HepG2 (cell line): Measurements from ENCODE around the gene LCE6A. TPM values are rescaled to one million over a fixed set of nuclear protein-coding genes. Genes with fewer than 3 reads are reported as not detected.

Experiments
- ATAC-seq: fragments of 200-7000 bp; cut with Tn5 transposase; 3 replicates; pipeline ENCODE4 v1.9.1; 2020; ENCODE audit warnings: mild to moderate bottlenecking, moderate library complexity
- BruUV-seq: library from RNA; stranded (reverse); fragments of 400-500 nt; replicated peaks from 2 replicates; lab custom pipeline; 2021; lab: Mats Ljungman, UMichigan
- CTCF ChIA-PET: fragments of 300-600 bp; formaldehyde crosslinking; extraction: SDS; loops from one replicate; lab custom pipeline; 2021; ENCODE audit warnings: low total read pairs, inconsistent platforms, low intra/inter-chr PET ratio; lab: Yijun Ruan, JAX
- POLR2A ChIA-PET: fragments of 350-600 bp; sonication (Branson Sonifier 250); formaldehyde crosslinking; loops from one replicate; lab custom pipeline; 2020; ENCODE audit warnings: antibody characterized with exemption, inconsistent platforms; lab: Yijun Ruan, JAX
- DNase-seq: peaks from one replicate; pipeline ENCODE4 v3.0.0-alpha.2; 2015; ENCODE audit warnings: low spot score
- FAIRE-seq: peaks from 3 replicates; lab custom pipeline; 2011; peaks lifted over from hg19 to GRCh38; lab: Jason Lieb, UNC
- H2AFZ ChIP-seq: one replicate; pipeline ENCODE4 v1.6.1; 2011; ENCODE audit warnings: low read length, inconsistent platforms
- H3K27ac ChIP-seq: fragments of 300-600 bp; 3 replicates; pipeline ENCODE4 v1.8.0; 2011; ENCODE audit warnings: mixed run types, mild to moderate bottlenecking, mixed read lengths, low read length, inconsistent platforms; ENCODE audit not compliant: insufficient read depth; ENCODE audit errors: extremely low read length
- H3K27me3 ChIP-seq, 2 experiments: fragments of 200-600 bp in 1 of 2; 2 replicates in 1 of 2; 3 replicates in 1 of 2; pipeline versions ENCODE4 v1.6.0 to v1.8.0; 2011; ENCODE audit warnings: low read length in 2 of 2, mild to moderate bottlenecking in 2 of 2, moderate library complexity in 2 of 2, inconsistent platforms in 1 of 2; ENCODE audit not compliant: insufficient read depth in 2 of 2, control insufficient read depth in 1 of 2
- H3K36me3 ChIP-seq, 2 experiments: fragments of 200-600 bp in 1 of 2; replicated peaks in 1 of 2; 2 replicates in 1 of 2; 3 replicates in 1 of 2; pipeline versions ENCODE4 v1.5.1 to v1.8.0; 2011; ENCODE audit warnings: low read length in 2 of 2, inconsistent platforms in 1 of 2; ENCODE audit not compliant: insufficient read depth in 2 of 2, control insufficient read depth in 1 of 2
- H3K4me1 ChIP-seq: 2 replicates; pipeline ENCODE4 v1.5.1; 2012; ENCODE audit warnings: low read length, inconsistent platforms; ENCODE audit not compliant: insufficient read depth
- H3K4me2 ChIP-seq: 2 replicates; pipeline ENCODE4 v1.6.0; 2011; ENCODE audit warnings: low read depth, low read length, inconsistent platforms
- H3K4me3 ChIP-seq, 3 experiments: fragments of 200-600 bp in 1 of 3; sonication (generic), shearing (Covaris generic) in 1 of 3; replicated peaks in 1 of 3; 2 replicates each; pipeline ENCODE4 v1.5.1; 2011 to 2016; ENCODE audit warnings: low read length in 3 of 3, inconsistent platforms in 2 of 3, low read depth in 2 of 3, mild to moderate bottlenecking in 2 of 3, control low read depth in 1 of 3, mixed read lengths in 1 of 3; ENCODE audit not compliant: insufficient read depth in 1 of 3
- H3K79me2 ChIP-seq: one replicate; pipeline ENCODE4 v1.6.1; 2011; ENCODE audit warnings: low read length, inconsistent platforms; ENCODE audit not compliant: insufficient read depth
- H3K9ac ChIP-seq: 2 replicates; pipeline ENCODE4 v1.6.0; 2011; ENCODE audit warnings: mild to moderate bottlenecking, low read depth, low read length, inconsistent platforms; ENCODE audit not compliant: insufficient read depth
- H3K9me3 ChIP-seq: 2 replicates; pipeline ENCODE4 v1.5.1; 2012; ENCODE audit warnings: mild to moderate bottlenecking, low read length
- H4K20me1 ChIP-seq: 2 replicates; pipeline ENCODE4 v1.6.0; 2011; ENCODE audit warnings: inconsistent platforms, mild to moderate bottlenecking, low read length, moderate library complexity; ENCODE audit not compliant: insufficient read depth
- RBM39 ChIP-seq: fragments of 200-400 bp; formaldehyde crosslinking; IDR thresholded peaks from one replicate; pipeline ENCODE4 v1.6.1; 2018; ENCODE audit warnings: antibody characterized with exemption, mild to moderate bottlenecking, low read depth, low read length; ENCODE audit not compliant: poor library complexity, severe bottlenecking
- ZNF572 ChIP-seq: sonication (generic); formaldehyde crosslinking; IDR thresholded peaks from 2 replicates; pipeline ENCODE4 v1.5.1; 2020; ENCODE audit warnings: mild to moderate bottlenecking, missing genetic modification reagents
- ZSCAN21 ChIP-seq: sonication (generic); formaldehyde crosslinking; IDR thresholded peaks from 2 replicates; pipeline ENCODE4 v1.8.0; 2022; ENCODE audit warnings: mild to moderate bottlenecking, missing genetic modification reagents, moderate library complexity, borderline replicate concordance
- WGBS: methylation state at CpG from one replicate; pipeline ENCODE4 v1.1.6; 2017; ENCODE audit warnings: low lambda C conversion rate; 5-methylcytosine and 5-hydroxymethylcytosine counted together
- in situ Hi-C: cut with HindIII; loops from 2 replicates; pipeline ENCODE4 v1.10.0; 2017; ENCODE audit warnings: low pct_unique_long_range_greater_than_20kb; ENCODE audit not compliant: extremely low pct_ligation_motif_present
- intact Hi-C: fragments of 100-400 bp; cut with micrococcal nuclease; formaldehyde crosslinking; loops from one replicate; pipeline ENCODE4 v1.10.0; 2022; ENCODE audit not compliant: unreplicated experiment
- polyA plus RNA-seq, 8 experiments: library from polyadenylated mRNA; depleted of rRNA in 3 of 8; stranded (reverse) in 7 of 8; unstranded in 1 of 8; fragments of >200 nt; fragmentation: Illumina TruSeq in 4 of 8; extraction: Trizol in 4 of 8; gene quantifications; 2 replicates each; pipeline versions ENCODE4 v1.2.1 to v1.2.3, GENCODE V29; 2011 to 2016; ENCODE audit warnings: low read depth in 4 of 8, missing spikeins in 1 of 8, mixed read lengths in 1 of 8; ENCODE audit not compliant: insufficient read depth in 1 of 8
- total RNA-seq, 5 experiments: library from RNA; depleted of rRNA; stranded (reverse); fragments of >200 nt; fragmentation: Illumina TruSeq; extraction: Trizol; gene quantifications; 2 replicates each; pipeline ENCODE4 v1.2.3, GENCODE V29; 2016; ENCODE audit warnings: low read depth in 1 of 5
- TF ChIP-seq, protein P1 (sequence below): sonication (generic); formaldehyde crosslinking; IDR thresholded peaks from 2 replicates; pipeline ENCODE4 v1.4.0; 2020; ENCODE audit warnings: missing genetic modification reagents, low read depth, mild to moderate bottlenecking, borderline replicate concordance

The LCE6A gene
- total and polyA plus RNA-seq, 2 of the 13 experiments (the other 11 are each of a cell fraction or from before 2014, with no cell fraction given): not detected

DNA sequence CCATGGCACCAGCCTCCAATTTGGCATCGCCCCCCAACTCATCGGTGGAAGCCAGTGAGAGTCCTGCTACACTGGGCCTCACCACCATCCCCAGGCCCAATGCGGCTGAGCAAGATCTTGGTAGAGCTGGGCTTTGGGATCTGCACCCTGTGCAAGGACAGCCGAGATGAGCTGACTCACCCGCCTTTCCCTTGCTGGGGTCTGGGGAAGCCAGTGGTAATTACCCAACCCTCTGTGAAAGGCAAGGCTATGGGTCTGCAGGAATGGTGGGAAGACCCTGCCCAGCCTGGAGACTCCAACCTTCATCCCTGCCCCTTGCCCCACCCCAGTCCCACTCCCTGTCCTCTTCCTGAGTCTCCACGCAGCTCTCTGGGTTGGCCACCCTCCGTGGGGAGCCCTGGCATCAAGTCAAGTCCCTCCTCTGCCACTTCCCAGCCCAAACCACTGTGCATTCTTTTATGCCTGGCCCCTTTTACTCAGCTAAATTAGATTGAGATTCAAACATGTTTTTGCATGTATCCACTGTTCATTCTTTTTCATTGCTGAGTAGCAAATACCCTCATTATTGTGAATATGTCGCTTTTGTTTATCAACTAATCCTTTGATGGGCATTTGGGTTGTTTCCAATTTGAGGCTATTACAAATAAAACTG is 44.2 kb downstream of the LCE6A start:
- DNase-seq (no peak), FAIRE-seq (no peak), ATAC-seq (no peak)
- WGBS: 7% methylated on average over 4 of the region's 8 CpGs
- H3K4me2 ChIP-seq: no peak overlapping the region
- CTCF ChIA-PET: no interaction called here
- no peaks in the 10 kb centered on the region for H3K9me3 ChIP-seq
- intact Hi-C loops: no loop called here
- H2AFZ ChIP-seq: no peak overlapping the region
- no peaks in the 10 kb centered on the region for H3K27me3 ChIP-seq
- no peak overlapping the region for H3K9ac ChIP-seq
- BruUV-seq: no TSS peak
- POLR2A ChIA-PET: no interaction called here
- no peaks in the 10 kb centered on the region for H3K36me3 ChIP-seq
- TF ChIP-seq ZSCAN21 (no peak), ZNF572 (CRISPR knock-in tag) (no peak)
- TF ChIP-seq, protein P1, sequence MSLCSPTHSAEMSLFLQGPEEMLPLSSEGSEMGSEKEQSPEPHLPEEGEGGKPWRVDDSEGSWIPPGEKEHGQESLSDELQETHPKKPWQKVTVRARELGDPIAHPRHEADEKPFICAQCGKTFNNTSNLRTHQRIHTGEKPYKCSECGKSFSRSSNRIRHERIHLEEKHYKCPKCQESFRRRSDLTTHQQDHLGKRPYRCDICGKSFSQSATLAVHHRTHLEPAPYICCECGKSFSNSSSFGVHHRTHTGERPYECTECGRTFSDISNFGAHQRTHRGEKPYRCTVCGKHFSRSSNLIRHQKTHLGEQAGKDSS (CRISPR knock-in tag): no peak
- H3K79me2 ChIP-seq: no peaks in the 10 kb centered on the region
- in situ Hi-C loops: no loop called here
- no peak overlapping the region for H3K4me3 ChIP-seq
- H3K4me1 ChIP-seq: no peaks in the 10 kb centered on the region
- no peak overlapping the region for H3K27ac ChIP-seq
- no peaks in the 10 kb centered on the region for H4K20me1 ChIP-seq

GRCh38 chr1:152888126-152888525 is 45.5 kb downstream of the LCE6A start:
- Histone ChIP-seq H3K9me3 (no peaks in the 10 kb centered on the region), H3K4me2 (no peak overlapping the region), H3K27ac (no peak overlapping the region), H2AFZ (no peak overlapping the region), H3K79me2 (no peaks in the 10 kb centered on the region), H4K20me1 (no peaks in the 10 kb centered on the region), H3K4me3 (no peak overlapping the region), H3K27me3 (no peaks in the 10 kb centered on the region), H3K9ac (no peak overlapping the region), H3K36me3 (no peaks in the 10 kb centered on the region), H3K4me1 (no peaks in the 10 kb centered on the region)
- WGBS: 46% methylated on average over 1 of the region's 1 CpG
- CTCF ChIA-PET: no interaction called here
- in situ Hi-C loops (no loop called here), intact Hi-C loops (no loop called here)
- POLR2A ChIA-PET: no interaction called here
- BruUV-seq: no TSS peak
- no peak for TF ChIP-seq RBM39
- no peak for DNase-seq
- FAIRE-seq: no peak
- no peak for ATAC-seq

Other genes with a start within 250 kb of the LCE6A start
- not detected in 2 replicates for gene LCE3C, start 242.6 kb upstream of the LCE6A start, total RNA-seq (2016; rRNA removed; fragmentation: Illumina TruSeq; extraction: Trizol)
- not detected in 2 replicates for gene LCE3C, start 242.6 kb upstream of the LCE6A start, polyA plus RNA-seq (2011; rRNA removed)
- not detected in 2 replicates for gene LCE3B, start 229.0 kb upstream of the LCE6A start, total RNA-seq (2016; rRNA removed; fragmentation: Illumina TruSeq; extraction: Trizol)
- not detected in 2 replicates for gene LCE3B, start 229.0 kb upstream of the LCE6A start, polyA plus RNA-seq (2011; rRNA removed)
- not detected in 2 replicates for gene LCE3A, start 219.8 kb upstream of the LCE6A start, total RNA-seq (2016; rRNA removed; fragmentation: Illumina TruSeq; extraction: Trizol)
- not detected in 2 replicates for gene LCE3A, start 219.8 kb upstream of the LCE6A start, polyA plus RNA-seq (2011; rRNA removed)
- gene LCE2D, start 179.5 kb upstream of the LCE6A start, total RNA-seq (2016; rRNA removed; fragmentation: Illumina TruSeq; extraction: Trizol): not detected in 2 replicates
- gene LCE2D, start 179.5 kb upstream of the LCE6A start, polyA plus RNA-seq (2011; rRNA removed): not detected in 2 replicates
- gene LCE2C, start 167.6 kb upstream of the LCE6A start, total RNA-seq (2016; rRNA removed; fragmentation: Illumina TruSeq; extraction: Trizol): not detected in 2 replicates
- not detected in 2 replicates for gene LCE2C, start 167.6 kb upstream of the LCE6A start, polyA plus RNA-seq (2011; rRNA removed)
- gene LCE2B, start 156.7 kb upstream of the LCE6A start, total RNA-seq (2016; rRNA removed; fragmentation: Illumina TruSeq; extraction: Trizol): not detected in 2 replicates
- gene LCE2B, start 156.7 kb upstream of the LCE6A start, polyA plus RNA-seq (2011; rRNA removed): not detected in 2 replicates
- gene LCE2A, start 144.5 kb upstream of the LCE6A start, total RNA-seq (2016; rRNA removed; fragmentation: Illumina TruSeq; extraction: Trizol): not detected in 2 replicates
- gene LCE2A, start 144.5 kb upstream of the LCE6A start, polyA plus RNA-seq (2011; rRNA removed): not detected in 2 replicates
- not detected in 2 replicates for gene LCE4A, start 134.7 kb upstream of the LCE6A start, total RNA-seq (2016; rRNA removed; fragmentation: Illumina TruSeq; extraction: Trizol)
- gene LCE4A, start 134.7 kb upstream of the LCE6A start, polyA plus RNA-seq (2011; rRNA removed): not detected in 2 replicates
- not detected in 2 replicates for gene KPRP, start 84.8 kb upstream of the LCE6A start, total RNA-seq (2016; rRNA removed; fragmentation: Illumina TruSeq; extraction: Trizol)
- not detected in 2 replicates for gene KPRP, start 84.8 kb upstream of the LCE6A start, polyA plus RNA-seq (2011; rRNA removed)
- gene LCE1F, start 67.7 kb upstream of the LCE6A start, total RNA-seq (2016; rRNA removed; fragmentation: Illumina TruSeq; extraction: Trizol): not detected in 2 replicates
- gene LCE1F, start 67.7 kb upstream of the LCE6A start, polyA plus RNA-seq (2011; rRNA removed): not detected in 2 replicates
- not detected in 2 replicates for gene LCE1E, start 56.6 kb upstream of the LCE6A start, total RNA-seq (2016; rRNA removed; fragmentation: Illumina TruSeq; extraction: Trizol)
- gene LCE1E, start 56.6 kb upstream of the LCE6A start, polyA plus RNA-seq (2011; rRNA removed): 0.12 TPM in 2 replicates
- not detected in 2 replicates for gene LCE1D, start 46.1 kb upstream of the LCE6A start, total RNA-seq (2016; rRNA removed; fragmentation: Illumina TruSeq; extraction: Trizol)
- not detected in 2 replicates for gene LCE1D, start 46.1 kb upstream of the LCE6A start, polyA plus RNA-seq (2011; rRNA removed)
- gene LCE1C, start 36.2 kb upstream of the LCE6A start, total RNA-seq (2016; rRNA removed; fragmentation: Illumina TruSeq; extraction: Trizol): not detected in 2 replicates
- gene LCE1C, start 36.2 kb upstream of the LCE6A start, polyA plus RNA-seq (2011; rRNA removed): not detected in 2 replicates
- not detected in 2 replicates for gene LCE1B, start 30.9 kb upstream of the LCE6A start, total RNA-seq (2016; rRNA removed; fragmentation: Illumina TruSeq; extraction: Trizol)
- gene LCE1B, start 30.9 kb upstream of the LCE6A start, polyA plus RNA-seq (2011; rRNA removed): not detected in 2 replicates
- gene LCE1A, start 15.4 kb upstream of the LCE6A start, total RNA-seq (2016; rRNA removed; fragmentation: Illumina TruSeq; extraction: Trizol): not detected in 2 replicates
- not detected in 2 replicates for gene LCE1A, start 15.4 kb upstream of the LCE6A start, polyA plus RNA-seq (2011; rRNA removed)
- not detected in 2 replicates for gene LCE7A, start 17.1 kb downstream of the LCE6A start, total RNA-seq (2016; rRNA removed; fragmentation: Illumina TruSeq; extraction: Trizol)
- not detected in 2 replicates for gene LCE7A, start 17.1 kb downstream of the LCE6A start, polyA plus RNA-seq (2011; rRNA removed)
- not detected in 2 replicates for gene SMCP, start 35.5 kb downstream of the LCE6A start, total RNA-seq (2016; rRNA removed; fragmentation: Illumina TruSeq; extraction: Trizol)
- not detected in 2 replicates for gene SMCP, start 35.5 kb downstream of the LCE6A start, polyA plus RNA-seq (2011; rRNA removed)
- not detected in 2 replicates for gene IVL, start 65.7 kb downstream of the LCE6A start, total RNA-seq (2016; rRNA removed; fragmentation: Illumina TruSeq; extraction: Trizol)
- not detected in 2 replicates for gene IVL, start 65.7 kb downstream of the LCE6A start, polyA plus RNA-seq (2011; rRNA removed)
- not detected in 2 replicates for gene SPRR5, start 104.3 kb downstream of the LCE6A start, total RNA-seq (2016; rRNA removed; fragmentation: Illumina TruSeq; extraction: Trizol)
- not detected in 2 replicates for gene SPRR5, start 104.3 kb downstream of the LCE6A start, polyA plus RNA-seq (2011; rRNA removed)
- gene SPRR4, start 127.8 kb downstream of the LCE6A start, total RNA-seq (2016; rRNA removed; fragmentation: Illumina TruSeq; extraction: Trizol): not detected in 2 replicates
- not detected in 2 replicates for gene SPRR4, start 127.8 kb downstream of the LCE6A start, polyA plus RNA-seq (2011; rRNA removed)
- gene SPRR1A, start 141.2 kb downstream of the LCE6A start, total RNA-seq (2016; rRNA removed; fragmentation: Illumina TruSeq; extraction: Trizol): not detected in 2 replicates
- not detected in 2 replicates for gene SPRR1A, start 141.2 kb downstream of the LCE6A start, polyA plus RNA-seq (2011; rRNA removed)
- not detected in 2 replicates for gene SPRR3, start 158.9 kb downstream of the LCE6A start, total RNA-seq (2016; rRNA removed; fragmentation: Illumina TruSeq; extraction: Trizol)
- gene SPRR3, start 158.9 kb downstream of the LCE6A start, polyA plus RNA-seq (2011; rRNA removed): not detected in 2 replicates
- not detected in 2 replicates for gene SPRR1B, start 188.3 kb downstream of the LCE6A start, total RNA-seq (2016; rRNA removed; fragmentation: Illumina TruSeq; extraction: Trizol)
- not detected in 2 replicates for gene SPRR1B, start 188.3 kb downstream of the LCE6A start, polyA plus RNA-seq (2011; rRNA removed)
- gene SPRR2D, start 198.3 kb downstream of the LCE6A start, total RNA-seq (2016; rRNA removed; fragmentation: Illumina TruSeq; extraction: Trizol): not detected in 2 replicates
- gene SPRR2D, start 198.3 kb downstream of the LCE6A start, polyA plus RNA-seq (2011; rRNA removed): not detected in 2 replicates
- gene SPRR2A, start 214.7 kb downstream of the LCE6A start, total RNA-seq (2016; rRNA removed; fragmentation: Illumina TruSeq; extraction: Trizol): not detected in 2 replicates
- gene SPRR2A, start 214.7 kb downstream of the LCE6A start, polyA plus RNA-seq (2011; rRNA removed): not detected in 2 replicates
- not detected in 2 replicates for gene SPRR2B, start 228.8 kb downstream of the LCE6A start, total RNA-seq (2016; rRNA removed; fragmentation: Illumina TruSeq; extraction: Trizol)
- gene SPRR2B, start 228.8 kb downstream of the LCE6A start, polyA plus RNA-seq (2011; rRNA removed): not detected in 2 replicates